ENCODE results near the gene MYBPC3. TPM values are rescaled to one million over a fixed set of nuclear protein-coding genes. Genes with fewer than 3 reads are reported as not detected.

MYBPC3 gene
- polyA plus RNA-seq, 2 of the 4 experiments (the other 2 are of a cell fraction), result 0.05 to 0.06 TPM

DNA sequence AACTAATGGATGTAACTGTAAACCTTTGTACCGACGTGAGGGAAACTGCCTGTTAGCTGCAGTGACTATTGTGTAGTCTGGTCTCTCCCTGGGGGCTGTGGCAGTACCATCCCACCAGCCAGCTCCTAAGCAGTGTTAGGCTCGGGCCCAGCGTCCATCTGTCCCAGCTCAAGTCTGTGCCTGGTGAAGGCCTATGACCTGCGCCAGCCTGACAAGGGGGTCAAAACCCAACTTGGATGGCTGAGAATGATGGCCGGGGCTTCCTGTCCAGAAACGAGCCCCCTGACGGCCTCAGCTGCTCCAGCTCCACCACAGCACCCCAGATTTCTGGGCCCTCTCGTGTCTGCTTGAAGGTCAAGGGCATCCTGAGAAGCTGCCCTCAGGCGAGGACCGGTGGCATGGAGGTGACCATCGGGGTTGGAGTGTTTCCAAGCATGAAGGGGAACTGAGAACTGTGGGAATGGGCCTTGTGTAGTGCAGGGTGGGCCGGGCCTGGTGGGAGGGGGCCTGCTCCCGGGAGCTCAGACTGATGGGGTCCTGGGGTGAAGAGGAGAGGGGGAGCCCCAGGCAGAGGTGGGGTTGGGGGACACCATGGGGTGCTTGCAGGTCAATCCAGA is 40.2 kb upstream of the MYBPC3 start:
- H3K27ac ChIP-seq, result no peak overlapping the region
- FAIRE-seq, result no peak
- H3K9me3 ChIP-seq, result no peaks in the 10 kb centered on the region
- no peak for ATAC-seq
- H3K4me1 ChIP-seq, result no peaks in the 10 kb centered on the region
- TF ChIP-seq POLR2AphosphoS2 (conservative IDR thresholded peaks at IDR 0.05; ENCODE audit: low read length), result no peak
- no peak for TF ChIP-seq POLR2A (IDR thresholded peaks at IDR 0.05; ENCODE audit: low read length)
- no peak for TF ChIP-seq HDAC2 (IDR thresholded peaks at IDR 0.05)
- TF ChIP-seq ZNF302 (CRISPR knock-in tag; IDR thresholded peaks at IDR 0.05), result no peak
- no peak for TF ChIP-seq HOXB5 (CRISPR knock-in tag; IDR thresholded peaks at IDR 0.05)
- H3K4me2 ChIP-seq, result no peak overlapping the region
- no peak overlapping the region for H3K4me3 ChIP-seq
- ChIA-PET POLR2A (no interaction called here), CTCF (interaction anchor here (0.7 to 10.2 kb wide), 9 partner anchors 14 to 538 kb away, joined by 3 to 133 read pairs (median 5); partner anchors contain the start of gene SPI1)
- 80% methylated on average over 8 of the region's 14 CpGs for WGBS (ENCODE audit: missing lambda C conversion rate)
- DNase-seq (ENCODE audit: low read depth in 1 of 2, low spot score in 1 of 2), result no peak

- Histone ChIP-seq H3K4me1 (no peaks in the 10 kb centered on the region), H3K4me2 (no peak overlapping the region), H3K4me3 (no peak overlapping the region), H3K27ac (no peak overlapping the region), H3K9me3 (no peaks in the 10 kb centered on the region)
- 0 out of 6 replicates have a peak, but pooled peaks of 1 of the 2 experiments have one; percentile 15 for ATAC-seq
- WGBS (ENCODE audit: missing lambda C conversion rate), result 85% methylated on average over 14 of the region's 16 CpGs
- POLR2A ChIA-PET, result no interaction called here
- no peak for DNase-seq (ENCODE audit: low read depth in 1 of 2, low spot score in 1 of 2)
- TF ChIP-seq SREBF2 (IDR thresholded peaks at IDR 0.05) (no peak), TFCP2L1 (CRISPR knock-in tag; IDR thresholded peaks at IDR 0.05) (no peak), ATOH8 (CRISPR knock-in tag; IDR thresholded peaks at IDR 0.05; ENCODE audit: low read depth) (no peak), RAD21 (conservative IDR thresholded peaks at IDR 0.05 in 1 of 2, IDR thresholded peaks at IDR 0.05 in 1 of 2) (no peak), RNF2 (IDR thresholded peaks at IDR 0.05; ENCODE audit: borderline replicate concordance, low read depth) (no peak), POLR2AphosphoS2 (conservative IDR thresholded peaks at IDR 0.05; ENCODE audit: low read length) (no peak), CEBPB (IDR thresholded peaks at IDR 0.05) (no peak), RCOR1 (IDR thresholded peaks at IDR 0.05; ENCODE audit: low read depth, low read length) (no peak)
- TF ChIP-seq, protein P1, sequence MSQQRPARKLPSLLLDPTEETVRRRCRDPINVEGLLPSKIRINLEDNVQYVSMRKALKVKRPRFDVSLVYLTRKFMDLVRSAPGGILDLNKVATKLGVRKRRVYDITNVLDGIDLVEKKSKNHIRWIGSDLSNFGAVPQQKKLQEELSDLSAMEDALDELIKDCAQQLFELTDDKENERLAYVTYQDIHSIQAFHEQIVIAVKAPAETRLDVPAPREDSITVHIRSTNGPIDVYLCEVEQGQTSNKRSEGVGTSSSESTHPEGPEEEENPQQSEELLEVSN (IDR thresholded peaks at IDR 0.05; ENCODE audit: borderline replicate concordance, low read depth), result no peak
- TF ChIP-seq, protein P2, sequence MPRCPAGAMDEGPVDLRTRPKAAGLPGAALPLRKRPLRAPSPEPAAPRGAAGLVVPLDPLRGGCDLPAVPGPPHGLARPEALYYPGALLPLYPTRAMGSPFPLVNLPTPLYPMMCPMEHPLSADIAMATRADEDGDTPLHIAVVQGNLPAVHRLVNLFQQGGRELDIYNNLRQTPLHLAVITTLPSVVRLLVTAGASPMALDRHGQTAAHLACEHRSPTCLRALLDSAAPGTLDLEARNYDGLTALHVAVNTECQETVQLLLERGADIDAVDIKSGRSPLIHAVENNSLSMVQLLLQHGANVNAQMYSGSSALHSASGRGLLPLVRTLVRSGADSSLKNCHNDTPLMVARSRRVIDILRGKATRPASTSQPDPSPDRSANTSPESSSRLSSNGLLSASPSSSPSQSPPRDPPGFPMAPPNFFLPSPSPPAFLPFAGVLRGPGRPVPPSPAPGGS (IDR thresholded peaks at IDR 0.05), result no peak
- TF ChIP-seq, protein P3, sequence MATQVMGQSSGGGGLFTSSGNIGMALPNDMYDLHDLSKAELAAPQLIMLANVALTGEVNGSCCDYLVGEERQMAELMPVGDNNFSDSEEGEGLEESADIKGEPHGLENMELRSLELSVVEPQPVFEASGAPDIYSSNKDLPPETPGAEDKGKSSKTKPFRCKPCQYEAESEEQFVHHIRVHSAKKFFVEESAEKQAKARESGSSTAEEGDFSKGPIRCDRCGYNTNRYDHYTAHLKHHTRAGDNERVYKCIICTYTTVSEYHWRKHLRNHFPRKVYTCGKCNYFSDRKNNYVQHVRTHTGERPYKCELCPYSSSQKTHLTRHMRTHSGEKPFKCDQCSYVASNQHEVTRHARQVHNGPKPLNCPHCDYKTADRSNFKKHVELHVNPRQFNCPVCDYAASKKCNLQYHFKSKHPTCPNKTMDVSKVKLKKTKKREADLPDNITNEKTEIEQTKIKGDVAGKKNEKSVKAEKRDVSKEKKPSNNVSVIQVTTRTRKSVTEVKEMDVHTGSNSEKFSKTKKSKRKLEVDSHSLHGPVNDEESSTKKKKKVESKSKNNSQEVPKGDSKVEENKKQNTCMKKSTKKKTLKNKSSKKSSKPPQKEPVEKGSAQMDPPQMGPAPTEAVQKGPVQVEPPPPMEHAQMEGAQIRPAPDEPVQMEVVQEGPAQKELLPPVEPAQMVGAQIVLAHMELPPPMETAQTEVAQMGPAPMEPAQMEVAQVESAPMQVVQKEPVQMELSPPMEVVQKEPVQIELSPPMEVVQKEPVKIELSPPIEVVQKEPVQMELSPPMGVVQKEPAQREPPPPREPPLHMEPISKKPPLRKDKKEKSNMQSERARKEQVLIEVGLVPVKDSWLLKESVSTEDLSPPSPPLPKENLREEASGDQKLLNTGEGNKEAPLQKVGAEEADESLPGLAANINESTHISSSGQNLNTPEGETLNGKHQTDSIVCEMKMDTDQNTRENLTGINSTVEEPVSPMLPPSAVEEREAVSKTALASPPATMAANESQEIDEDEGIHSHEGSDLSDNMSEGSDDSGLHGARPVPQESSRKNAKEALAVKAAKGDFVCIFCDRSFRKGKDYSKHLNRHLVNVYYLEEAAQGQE (IDR thresholded peaks at IDR 0.05), result no peak
- TF ChIP-seq, protein P4, sequence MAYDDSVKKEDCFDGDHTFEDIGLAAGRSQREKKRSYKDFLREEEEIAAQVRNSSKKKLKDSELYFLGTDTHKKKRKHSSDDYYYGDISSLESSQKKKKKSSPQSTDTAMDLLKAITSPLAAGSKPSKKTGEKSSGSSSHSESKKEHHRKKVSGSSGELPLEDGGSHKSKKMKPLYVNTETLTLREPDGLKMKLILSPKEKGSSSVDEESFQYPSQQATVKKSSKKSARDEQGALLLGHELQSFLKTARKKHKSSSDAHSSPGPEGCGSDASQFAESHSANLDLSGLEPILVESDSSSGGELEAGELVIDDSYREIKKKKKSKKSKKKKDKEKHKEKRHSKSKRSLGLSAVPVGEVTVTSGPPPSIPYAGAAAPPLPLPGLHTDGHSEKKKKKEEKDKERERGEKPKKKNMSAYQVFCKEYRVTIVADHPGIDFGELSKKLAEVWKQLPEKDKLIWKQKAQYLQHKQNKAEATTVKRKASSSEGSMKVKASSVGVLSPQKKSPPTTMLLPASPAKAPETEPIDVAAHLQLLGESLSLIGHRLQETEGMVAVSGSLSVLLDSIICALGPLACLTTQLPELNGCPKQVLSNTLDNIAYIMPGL (CRISPR knock-in tag; IDR thresholded peaks at IDR 0.05; ENCODE audit: borderline replicate concordance), result no peak
- TF ChIP-seq, protein P5, sequence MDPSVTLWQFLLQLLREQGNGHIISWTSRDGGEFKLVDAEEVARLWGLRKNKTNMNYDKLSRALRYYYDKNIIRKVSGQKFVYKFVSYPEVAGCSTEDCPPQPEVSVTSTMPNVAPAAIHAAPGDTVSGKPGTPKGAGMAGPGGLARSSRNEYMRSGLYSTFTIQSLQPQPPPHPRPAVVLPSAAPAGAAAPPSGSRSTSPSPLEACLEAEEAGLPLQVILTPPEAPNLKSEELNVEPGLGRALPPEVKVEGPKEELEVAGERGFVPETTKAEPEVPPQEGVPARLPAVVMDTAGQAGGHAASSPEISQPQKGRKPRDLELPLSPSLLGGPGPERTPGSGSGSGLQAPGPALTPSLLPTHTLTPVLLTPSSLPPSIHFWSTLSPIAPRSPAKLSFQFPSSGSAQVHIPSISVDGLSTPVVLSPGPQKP (IDR thresholded peaks at IDR 0.05; ENCODE audit: low read depth, low read length), result no peak
- FAIRE-seq, result no peak
- CTCF ChIA-PET, result interaction anchor here (0.6 to 10.2 kb wide), 8 partner anchors 16 to 658 kb away, joined by 3 to 133 read pairs (median 4); no protein-coding TSS in a partner anchor
These were observed 39.4 kb upstream of the MYBPC3 start for GRCh38 chr11:47391711-47392432.
